Activated B cell treated with CpG ODN at 0.5 μM for 24 hours (primary cell): Measurements from ENCODE around the gene ATG101. TPM values are rescaled to one million over a fixed set of nuclear protein-coding genes. Genes with fewer than 3 reads are reported as not detected.
"Not testable (repeated sequence)": the region's sequence is repeated elsewhere in the genome, so short reads cannot be mapped to it uniquely, and the experiment has no call there.

Source experiments
- ATAC-seq: fragments of 200-7000 bp; cut with Tn5 transposase; one replicate; pipeline ENCODE4 v1.10.0; 2021; ENCODE audit warnings: low read depth, mild to moderate bottlenecking, moderate library complexity
- CTCF ChIA-PET: fragments of 350-600 bp; sonication (Branson Sonifier 250); formaldehyde crosslinking; loops from one replicate; lab custom pipeline; 2021; ENCODE audit warnings: antibody characterized with exemption; lab: Charles Lee
- POLR2A ChIA-PET: fragments of 350-600 bp; sonication (Branson Sonifier 250); formaldehyde crosslinking; loops from one replicate; lab custom pipeline; 2021; ENCODE audit warnings: antibody characterized with exemption; lab: Charles Lee
- DNase-seq: peaks from one replicate; pipeline ENCODE4 v3.0.0; 2022
- H3K27ac Mint-ChIP-seq: one replicate; pipeline ENCODE4 v1.8.0; 2020; ENCODE audit warnings: mixed read lengths
- H3K27me3 Mint-ChIP-seq: one replicate; pipeline ENCODE4 v1.8.0; 2021; ENCODE audit warnings: mixed read lengths
- H3K36me3 Mint-ChIP-seq: one replicate; pipeline ENCODE4 v1.8.0; 2021; ENCODE audit warnings: low read depth, mixed read lengths
- H3K4me1 Mint-ChIP-seq: one replicate; pipeline ENCODE4 v1.8.0; 2021; ENCODE audit warnings: mixed read lengths
- H3K4me3 Mint-ChIP-seq: one replicate; pipeline ENCODE4 v1.8.0; 2020; ENCODE audit warnings: mild to moderate bottlenecking, mixed read lengths
- H3K9me3 Mint-ChIP-seq: one replicate; pipeline ENCODE4 v1.8.0; 2020; ENCODE audit warnings: mixed read lengths
- CTCF ChIP-seq: fragments of 200-600 bp; IDR thresholded peaks from one replicate; pipeline ENCODE4 v1.8.0; 2022; ENCODE audit warnings: antibody characterized with exemption, mild to moderate bottlenecking
- intact Hi-C: fragments of 100-400 bp; cut with micrococcal nuclease; formaldehyde crosslinking; loops from one replicate; pipeline ENCODE4 v1.15.1; 2024
- total RNA-seq: library from RNA; stranded (reverse); gene quantifications from 2 replicates; pipeline ENCODE4 v1.2.3, GENCODE V29; 2022

Gene ATG101
- total RNA-seq, 1 donor from 2014 or later = 25.6 TPM

GRCh38 chr12:52096332-52097044 is 26.7 kb downstream of the ATG101 start:
- intact Hi-C loops = no loop called here
- H3K27ac Mint-ChIP-seq = no peak overlapping the region
- H3K9me3 Mint-ChIP-seq = no peaks in the 10 kb centered on the region
- no peak for TF ChIP-seq CTCF
- ChIA-PET CTCF (no interaction called here), POLR2A (no interaction called here)
- DNase-seq = no peak
- no peaks in the 10 kb centered on the region for H3K36me3 Mint-ChIP-seq
- peaks cover 26% of the 10 kb centered on the region for H3K27me3 Mint-ChIP-seq
- no peak for ATAC-seq
- H3K4me1 Mint-ChIP-seq = no peaks in the 10 kb centered on the region
- no peak overlapping the region for H3K4me3 Mint-ChIP-seq

GRCh38 chr12:52097045-52097666 is 27.4 kb downstream of the ATG101 start:
- Mint-ChIP-seq H3K36me3 (no peaks in the 10 kb centered on the region), H3K27ac (no peak overlapping the region), H3K9me3 (no peaks in the 10 kb centered on the region), H3K27me3 (peaks cover 20% of the 10 kb centered on the region), H3K4me3 (no peak overlapping the region), H3K4me1 (no peaks in the 10 kb centered on the region)
- ATAC-seq (no peak), DNase-seq (no peak)
- ChIA-PET CTCF (no interaction called here), POLR2A (no interaction called here)
- intact Hi-C loops = no loop called here
- TF ChIP-seq CTCF = no peak

DNA sequence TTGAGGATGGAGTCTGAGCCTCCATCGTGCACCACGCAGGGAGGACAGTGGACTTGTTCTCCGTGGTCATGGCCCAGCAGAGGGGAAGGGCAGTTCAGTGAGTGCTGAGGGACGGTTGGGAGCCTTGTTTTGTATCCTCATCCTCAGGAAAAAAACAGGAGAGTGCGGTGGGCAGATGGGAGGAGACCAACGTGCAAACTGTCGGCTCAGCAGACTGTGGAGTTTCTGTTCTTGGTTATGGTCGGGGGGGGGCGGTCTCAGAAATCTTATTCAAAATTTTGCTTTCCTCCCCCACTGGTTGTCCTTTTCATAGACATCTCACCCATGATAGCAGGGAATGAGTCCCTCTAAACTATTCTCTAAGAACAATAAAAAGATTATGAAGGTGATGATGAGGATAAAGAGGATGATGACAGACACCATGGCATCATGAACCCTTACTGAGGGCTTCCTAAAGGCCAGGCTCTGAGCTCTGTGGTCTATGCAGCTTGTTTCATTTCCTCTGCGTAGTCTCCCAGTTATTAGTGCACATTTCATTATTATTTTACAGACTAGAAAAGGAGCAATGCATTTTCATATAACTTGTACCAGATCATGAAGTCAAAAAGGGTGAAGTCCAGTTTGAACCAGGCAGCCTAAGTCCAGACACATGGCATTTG is 34.8 kb downstream of the ATG101 start:
- ATAC-seq, H3K9me3 Mint-ChIP-seq, H3K36me3 Mint-ChIP-seq, DNase-seq: not testable (repeated sequence)
- POLR2A ChIA-PET = interaction anchor here (0.8 to 1.8 kb wide), 4 partner anchors 13 to 901 kb away, joined by 3 to 15 read pairs (median 4); partner anchors contain the start of gene EIF4B
- Mint-ChIP-seq H3K27ac (peak overlapping the region; percentile 85), H3K4me3 (peak overlapping the region; percentile 78), H3K4me1 (peaks cover 20% of the 10 kb centered on the region), H3K27me3 (peaks cover 11% of the 10 kb centered on the region)
- CTCF ChIA-PET = interaction anchor here (1.1 to 3.1 kb wide), 4 partner anchors 17 to 79 kb away, joined by 3 to 17 read pairs (median 4); no protein-coding TSS in a partner anchor
- intact Hi-C loops = loop anchor here (1.0 to 2.0 kb wide), 2 partner anchors 14 to 16 kb away; no protein-coding TSS in a partner anchor

GRCh38 chr12:52116222-52117125 is 46.7 kb downstream of the ATG101 start:
- not testable (repeated sequence) for H3K36me3 Mint-ChIP-seq, H3K27me3 Mint-ChIP-seq, ATAC-seq, H3K27ac Mint-ChIP-seq, H3K9me3 Mint-ChIP-seq
- POLR2A ChIA-PET = interaction anchor here (1.0 to 4.2 kb wide), 6 partner anchors 11 to 110 kb away, joined by 3 to 37 read pairs (median 5); partner anchors contain the start of genes ATG101, NR4A1 and TAMALIN
- Mint-ChIP-seq H3K4me3 (peak overlapping the region; percentile 11), H3K4me1 (peaks cover 46% of the 10 kb centered on the region)
- intact Hi-C loops = loop anchor here (1.0 to 5.0 kb wide), 4 partner anchors 33 to 524 kb away; partner anchors contain the start of gene SCN8A
- peak; percentile 44 for DNase-seq
- CTCF ChIA-PET = interaction anchor here (0.8 to 5.1 kb wide), 12 partner anchors 11 to 124 kb away, joined by 3 to 191 read pairs (median 5); partner anchors contain the start of genes NR4A1 and TAMALIN

GRCh38 chr12:52117806-52118475 is 48.2 kb downstream of the ATG101 start:
- ATAC-seq, DNase-seq, H3K27me3 Mint-ChIP-seq, H3K9me3 Mint-ChIP-seq, H3K36me3 Mint-ChIP-seq: not testable (repeated sequence)
- ChIA-PET CTCF (interaction anchor here (1.1 to 5.1 kb wide), 11 partner anchors 23 to 147 kb away, joined by 3 to 191 read pairs (median 6); partner anchors contain the start of genes ATG101 and TAMALIN), POLR2A (interaction anchor here (0.7 to 4.2 kb wide), 14 partner anchors 13 to 888 kb away, joined by 3 to 37 read pairs (median 6); partner anchors contain the start of genes ATG101, EIF4B, NR4A1 and TAMALIN)
- peak overlapping the region; percentile 89 for H3K27ac Mint-ChIP-seq
- peak overlapping the region; percentile 53 for H3K4me3 Mint-ChIP-seq
- peaks cover 55% of the 10 kb centered on the region for H3K4me1 Mint-ChIP-seq
- intact Hi-C loops = loop anchor here (1.0 to 5.0 kb wide), 8 partner anchors 14 to 526 kb away; partner anchors contain the start of genes ATG101, NR4A1, SCN8A and TAMALIN
